ENCODE results near the gene NAA80. TPM values are rescaled to one million over a fixed set of nuclear protein-coding genes. Genes with fewer than 3 reads are reported as not detected.

The NAA80 gene
- total RNA-seq, 2 donors from 2014 or later, result 6.7 to 10.0 TPM

DNA sequence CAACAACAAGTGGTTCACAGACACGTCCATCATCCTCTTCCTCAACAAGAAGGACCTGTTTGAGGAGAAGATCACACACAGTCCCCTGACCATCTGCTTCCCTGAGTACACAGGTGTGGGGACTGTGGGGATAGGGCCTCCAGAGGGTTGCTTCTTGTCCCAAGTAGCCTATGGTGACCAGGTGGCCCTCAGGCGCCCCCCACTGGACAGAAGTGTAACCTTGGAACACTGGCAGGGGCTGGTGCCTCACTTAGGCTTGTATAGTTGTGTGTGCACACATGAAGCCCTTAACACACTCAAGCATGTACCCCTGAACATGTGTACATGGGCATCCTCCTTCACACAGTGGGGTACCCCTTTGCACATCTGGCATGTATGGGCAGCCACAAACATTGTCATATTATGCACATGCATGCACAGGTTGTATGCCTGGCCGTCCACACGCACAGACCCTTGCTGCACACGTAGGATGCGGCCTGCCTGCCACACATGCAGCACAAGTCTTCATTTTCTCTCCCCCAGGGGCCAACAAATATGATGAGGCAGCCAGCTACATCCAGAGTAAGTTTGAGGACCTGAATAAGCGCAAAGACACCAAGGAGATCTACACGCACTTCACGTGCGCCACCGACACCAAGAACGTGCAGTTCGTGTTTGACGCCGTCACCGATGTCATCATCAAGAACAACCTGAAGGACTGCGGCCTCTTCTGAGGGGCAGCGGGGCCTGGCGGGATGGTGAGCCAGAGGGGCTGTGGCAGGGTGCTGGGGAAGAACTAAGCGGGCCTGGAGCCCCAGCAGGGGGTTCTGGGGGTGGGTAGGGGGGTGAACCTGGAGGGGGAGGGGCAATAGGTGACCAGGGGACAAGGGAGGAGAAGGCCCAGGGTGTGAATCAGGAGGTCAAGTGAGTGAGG, 42.0 kb downstream of the NAA80 start:
- TF ChIP-seq, protein P1, sequence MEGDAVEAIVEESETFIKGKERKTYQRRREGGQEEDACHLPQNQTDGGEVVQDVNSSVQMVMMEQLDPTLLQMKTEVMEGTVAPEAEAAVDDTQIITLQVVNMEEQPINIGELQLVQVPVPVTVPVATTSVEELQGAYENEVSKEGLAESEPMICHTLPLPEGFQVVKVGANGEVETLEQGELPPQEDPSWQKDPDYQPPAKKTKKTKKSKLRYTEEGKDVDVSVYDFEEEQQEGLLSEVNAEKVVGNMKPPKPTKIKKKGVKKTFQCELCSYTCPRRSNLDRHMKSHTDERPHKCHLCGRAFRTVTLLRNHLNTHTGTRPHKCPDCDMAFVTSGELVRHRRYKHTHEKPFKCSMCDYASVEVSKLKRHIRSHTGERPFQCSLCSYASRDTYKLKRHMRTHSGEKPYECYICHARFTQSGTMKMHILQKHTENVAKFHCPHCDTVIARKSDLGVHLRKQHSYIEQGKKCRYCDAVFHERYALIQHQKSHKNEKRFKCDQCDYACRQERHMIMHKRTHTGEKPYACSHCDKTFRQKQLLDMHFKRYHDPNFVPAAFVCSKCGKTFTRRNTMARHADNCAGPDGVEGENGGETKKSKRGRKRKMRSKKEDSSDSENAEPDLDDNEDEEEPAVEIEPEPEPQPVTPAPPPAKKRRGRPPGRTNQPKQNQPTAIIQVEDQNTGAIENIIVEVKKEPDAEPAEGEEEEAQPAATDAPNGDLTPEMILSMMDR (IDR thresholded peaks at IDR 0.05), result peak; percentile 59
- Histone ChIP-seq H3K27ac (no peak overlapping the region), H3K27me3 (no peaks in the 10 kb centered on the region), H3K9me3 (no peaks in the 10 kb centered on the region), H3K4me1 (peaks cover 4% of the 10 kb centered on the region), H3K36me3 (peaks cover 8% of the 10 kb centered on the region), H3K9ac (ENCODE audit: low read depth in 2 of 2, low read length in 2 of 2) (no peak overlapping the region), H3K4me3 (no peak overlapping the region)
- intact Hi-C loops (cut with DNase I), result no loop called here
- peak; percentile 71 for DNase-seq

DNA sequence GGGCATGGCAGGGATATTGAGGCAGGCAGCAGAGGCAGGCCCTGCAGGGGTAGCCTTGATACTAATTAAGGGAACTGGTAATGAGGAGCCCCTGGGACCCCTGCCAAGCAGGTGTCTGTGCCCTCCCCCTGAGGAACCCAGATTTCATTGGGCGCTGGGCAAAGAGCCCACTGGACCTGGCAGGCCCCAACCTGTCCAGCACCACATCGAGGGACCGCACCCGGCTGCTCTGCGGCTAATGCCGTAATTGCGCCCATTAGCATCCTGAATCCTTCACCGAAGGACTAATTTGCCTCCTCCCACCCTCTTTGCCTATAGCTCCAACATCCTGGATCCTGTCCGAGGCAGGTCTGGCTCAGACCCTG, 44.0 kb downstream of the NAA80 start:
- intact Hi-C loops (cut with DNase I), result no loop called here
- Histone ChIP-seq H3K36me3 (peaks cover 8% of the 10 kb centered on the region), H3K4me1 (peaks cover 4% of the 10 kb centered on the region), H3K9me3 (no peaks in the 10 kb centered on the region), H3K27me3 (no peaks in the 10 kb centered on the region), H3K4me3 (no peak overlapping the region), H3K9ac (ENCODE audit: low read depth in 2 of 2, low read length in 2 of 2) (no peak overlapping the region), H3K27ac (peak overlapping the region; percentile 33)
- TF ChIP-seq, protein P1 (IDR thresholded peaks at IDR 0.05), result no peak
- DNase-seq, result no peak

DNA sequence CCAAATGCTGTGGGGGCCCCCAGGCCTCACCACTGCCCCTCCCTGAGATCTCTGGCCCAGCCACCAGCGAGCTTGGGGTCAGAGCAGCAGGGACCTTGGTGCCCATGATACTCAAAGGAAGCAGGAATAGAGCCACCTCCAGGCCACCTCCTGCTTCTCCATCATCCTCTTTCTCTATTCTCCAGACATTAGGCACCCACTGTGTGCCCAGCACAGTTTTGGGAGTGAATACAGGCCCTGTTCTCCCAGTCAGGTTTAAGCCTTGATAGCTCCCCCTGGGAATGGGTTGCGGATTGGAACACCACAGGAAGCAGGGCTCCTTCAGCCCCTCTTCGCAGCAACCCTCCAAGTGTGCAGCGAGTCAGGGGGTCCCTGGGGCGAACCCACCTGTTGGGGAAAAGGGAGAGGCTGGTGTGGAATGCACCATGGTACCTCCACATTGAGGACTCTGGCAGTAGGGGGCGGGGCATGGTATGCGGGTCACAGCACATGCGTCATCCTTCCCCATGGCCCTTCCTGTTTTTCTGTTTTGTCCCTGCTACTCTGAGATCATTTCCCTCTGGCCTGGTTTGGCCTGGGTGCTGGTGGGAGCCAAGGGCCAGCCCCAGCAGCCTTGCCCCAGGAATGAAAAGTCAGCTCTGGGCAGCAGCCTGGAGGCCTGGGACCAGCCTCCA, 44.5 kb downstream of the NAA80 start:
- Histone ChIP-seq H3K27me3 (no peaks in the 10 kb centered on the region), H3K4me1 (peaks cover 3% of the 10 kb centered on the region), H3K9ac (ENCODE audit: low read depth in 2 of 2, low read length in 2 of 2) (no peak overlapping the region), H3K9me3 (no peaks in the 10 kb centered on the region), H3K27ac (peak overlapping the region; percentile 33), H3K4me3 (no peak overlapping the region), H3K36me3 (peaks cover 8% of the 10 kb centered on the region)
- intact Hi-C loops (cut with DNase I), result no loop called here
- TF ChIP-seq, protein P1 (IDR thresholded peaks at IDR 0.05), result no peak
- no peak for DNase-seq

DNA sequence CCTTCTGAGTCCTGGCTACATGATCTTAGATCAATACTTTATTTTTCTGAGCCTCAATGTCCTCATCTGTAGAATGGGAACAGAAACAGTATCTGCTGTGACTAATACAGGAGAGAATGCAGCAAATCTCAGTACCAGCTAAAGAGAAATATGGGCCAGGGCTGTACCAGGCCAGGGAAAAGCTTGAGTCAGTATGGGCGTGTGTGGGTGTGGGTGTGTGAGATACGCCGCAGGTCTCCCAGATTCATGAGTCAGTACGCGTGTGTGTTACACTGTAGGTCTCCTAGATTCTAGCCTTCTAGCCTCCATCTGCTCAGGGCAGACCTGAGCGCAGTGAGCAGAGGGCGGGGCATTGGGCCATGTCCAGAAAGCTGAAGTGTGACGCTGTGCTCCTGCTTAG, 48.0 kb downstream of the NAA80 start:
- Histone ChIP-seq H3K27ac (no peak overlapping the region), H3K9ac (ENCODE audit: low read depth in 2 of 2, low read length in 2 of 2) (no peak overlapping the region), H3K27me3 (no peaks in the 10 kb centered on the region), H3K4me3 (no peak overlapping the region), H3K9me3 (no peaks in the 10 kb centered on the region), H3K4me1 (peaks cover 4% of the 10 kb centered on the region), H3K36me3 (peaks cover 2% of the 10 kb centered on the region)
- DNase-seq, result no peak
- intact Hi-C loops (cut with DNase I), result no loop called here
- TF ChIP-seq, protein P1 (IDR thresholded peaks at IDR 0.05), result no peak

DNA sequence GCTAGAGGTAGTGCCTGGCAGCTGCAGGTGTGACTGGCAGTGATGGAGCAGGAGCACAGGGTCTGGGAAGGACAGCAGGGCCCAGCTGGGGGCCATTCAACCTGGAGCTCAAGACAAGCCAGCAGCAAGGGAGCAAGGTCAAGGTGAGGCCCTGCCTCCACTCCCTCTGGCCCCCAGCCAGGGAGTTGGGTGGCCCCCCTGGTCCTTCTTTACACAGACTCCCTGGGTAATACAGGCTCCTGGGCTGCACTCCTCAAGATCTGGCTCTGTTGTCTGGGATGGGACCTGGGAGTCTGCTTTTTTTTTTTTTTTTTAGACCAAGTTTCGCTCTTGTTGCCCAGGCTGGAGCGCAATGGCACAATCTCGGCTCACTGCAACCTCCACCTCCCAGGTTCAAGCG, 48.7 kb downstream of the NAA80 start:
- intact Hi-C loops (cut with DNase I), result no loop called here
- H3K27me3 ChIP-seq, result no peaks in the 10 kb centered on the region
- no peaks in the 10 kb centered on the region for H3K36me3 ChIP-seq
- no peak overlapping the region for H3K4me3 ChIP-seq
- peaks cover 9% of the 10 kb centered on the region for H3K4me1 ChIP-seq
- DNase-seq, result no peak
- TF ChIP-seq, protein P1 (IDR thresholded peaks at IDR 0.05), result no peak
- no peak overlapping the region for H3K27ac ChIP-seq
- H3K9me3 ChIP-seq, result no peaks in the 10 kb centered on the region
- no peak overlapping the region for H3K9ac ChIP-seq (ENCODE audit: low read depth in 2 of 2, low read length in 2 of 2)
